Measurements from ENCODE around the gene OSBPL6. TPM values are rescaled to one million over a fixed set of nuclear protein-coding genes. Genes with fewer than 3 reads are reported as not detected.

Gene OSBPL6
- total RNA-seq, 2 donors from 2014 or later, result 0.95 to 4.6 TPM

DNA sequence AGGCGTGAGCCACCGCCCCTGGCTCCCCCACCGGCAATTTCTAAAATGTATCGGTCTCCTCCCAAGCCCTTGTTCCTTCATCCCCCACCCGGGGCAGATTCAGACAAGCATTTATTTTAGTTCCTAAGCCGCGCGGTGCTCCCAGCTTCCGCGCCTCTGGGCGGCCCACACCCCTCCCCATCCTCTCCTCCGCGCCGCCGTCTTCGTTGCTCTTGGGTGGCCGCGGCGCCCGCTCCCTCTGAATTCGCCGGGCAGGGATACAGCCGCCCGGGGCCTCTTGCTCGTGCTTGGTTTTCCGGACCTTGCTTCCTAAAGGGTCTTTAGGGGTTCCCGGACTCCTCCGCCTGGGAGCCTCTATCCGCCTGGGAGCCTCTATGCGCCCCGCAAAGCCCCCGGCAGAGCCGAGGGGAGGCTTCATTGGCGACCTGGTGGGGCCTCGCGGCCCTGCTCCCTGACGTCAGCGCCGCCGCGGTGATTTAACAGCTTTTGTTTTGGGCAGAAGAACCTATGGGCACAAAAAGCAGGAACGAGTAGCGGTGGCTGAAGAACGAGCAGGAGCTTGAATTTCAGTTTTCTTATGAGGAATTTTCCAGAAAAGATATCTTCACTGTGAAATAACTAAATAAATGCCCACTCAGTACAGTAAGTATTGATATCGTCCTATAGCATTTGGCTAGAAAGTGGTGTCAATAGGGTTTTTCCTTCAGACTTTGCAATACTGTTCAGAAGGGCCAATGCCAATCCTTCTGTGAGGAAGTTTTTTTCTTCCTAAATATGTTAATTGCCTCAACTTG, 219.4 kb downstream of the OSBPL6 start:
- peak; percentile 77 for ATAC-seq (ENCODE audit: insufficient number of reproducible peaks, low FRiP score, low read depth)
- DNase-seq (ENCODE audit: low spot score), result peak; percentile 25

GRCh38 chr2:178414266-178415247, 220.2 kb downstream of the OSBPL6 start:
- TF ChIP-seq CTCF (IDR thresholded peaks at IDR 0.05), result peak; percentile 86
- peak overlapping the region; percentile 91 for H3K4me3 ChIP-seq
- ATAC-seq (ENCODE audit: insufficient number of reproducible peaks, low FRiP score, low read depth) (peak; percentile 95), DNase-seq (ENCODE audit: low spot score) (peak; percentile 70)
- no peaks in the 10 kb centered on the region for H3K27me3 ChIP-seq (replicated peaks; ENCODE audit: insufficient read depth)
- H3K9me3 ChIP-seq, result no peaks in the 10 kb centered on the region
- no peaks in the 10 kb centered on the region for H3K36me3 ChIP-seq
- peaks cover 5 to 12% of the 10 kb centered on the region in 2 donors for H3K4me1 ChIP-seq (ENCODE audit: control insufficient read depth in 1 of 2, low read depth in 2 of 2)
- H3K27ac ChIP-seq, result peak overlapping the region; percentile 96 to 97

More for the DNA sequence above, 219.4 kb downstream of the OSBPL6 start:
- Histone ChIP-seq H3K4me3 (peak overlapping the region; percentile 91), H3K27ac (peak overlapping the region; percentile 96 to 97), H3K27me3 (replicated peaks; ENCODE audit: insufficient read depth) (no peaks in the 10 kb centered on the region), H3K36me3 (no peaks in the 10 kb centered on the region), H3K4me1 (ENCODE audit: control insufficient read depth in 1 of 2, low read depth in 2 of 2) (peaks cover 5 to 12% of the 10 kb centered on the region in 2 donors), H3K9me3 (no peaks in the 10 kb centered on the region)
- no peak for TF ChIP-seq CTCF (IDR thresholded peaks at IDR 0.05)

DNA sequence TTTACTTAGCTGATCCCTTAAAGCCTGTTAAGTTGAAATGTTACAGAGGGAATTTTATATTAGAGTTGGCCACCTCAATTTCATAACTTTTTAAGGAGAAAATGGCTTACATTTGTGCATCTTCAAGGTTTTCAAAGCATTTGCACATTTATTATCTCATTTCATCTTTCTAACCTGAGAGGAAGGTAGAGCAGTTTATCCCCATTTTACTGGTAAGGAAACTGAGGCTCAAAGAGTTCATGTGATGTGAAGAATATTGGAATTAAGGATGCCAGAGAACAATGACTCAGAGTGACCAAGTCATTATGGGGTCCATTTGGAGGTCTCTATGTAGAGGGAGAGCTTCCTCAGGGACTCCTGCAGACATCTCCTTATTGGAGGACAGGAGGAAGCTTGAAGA, 221.7 kb downstream of the OSBPL6 start:
- TF ChIP-seq CTCF (IDR thresholded peaks at IDR 0.05), result no peak
- DNase-seq (ENCODE audit: low spot score) (no peak), ATAC-seq (ENCODE audit: insufficient number of reproducible peaks, low FRiP score, low read depth) (no peak)
- H3K9me3 ChIP-seq, result no peaks in the 10 kb centered on the region
- no peak overlapping the region for H3K4me3 ChIP-seq
- no peaks in the 10 kb centered on the region for H3K27me3 ChIP-seq (replicated peaks; ENCODE audit: insufficient read depth)
- no peaks in the 10 kb centered on the region for H3K36me3 ChIP-seq
- peaks cover 5 to 12% of the 10 kb centered on the region in 2 donors for H3K4me1 ChIP-seq (ENCODE audit: control insufficient read depth in 1 of 2, low read depth in 2 of 2)
- no peak overlapping the region for H3K27ac ChIP-seq

DNA sequence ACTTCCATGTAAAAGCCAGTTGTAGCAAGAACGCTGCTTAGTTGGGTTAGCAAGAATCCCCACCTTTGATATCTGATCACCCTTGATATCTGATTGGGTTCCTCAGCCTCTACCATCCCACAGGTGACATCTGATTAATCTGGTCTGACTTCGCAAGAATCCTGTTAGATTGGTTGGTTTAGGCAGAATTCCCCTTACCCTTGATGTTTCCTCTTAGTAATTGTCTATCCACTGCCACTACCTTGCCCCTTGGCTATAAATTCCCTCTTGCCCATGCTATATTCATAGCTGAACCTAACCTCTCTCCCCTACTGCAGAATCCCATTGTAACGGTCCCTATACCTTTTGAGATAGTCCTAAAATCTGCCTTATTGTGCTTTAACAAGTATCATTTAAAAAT, 223.6 kb downstream of the OSBPL6 start:
- ATAC-seq (ENCODE audit: insufficient number of reproducible peaks, low FRiP score, low read depth), result no peak
- TF ChIP-seq CTCF (IDR thresholded peaks at IDR 0.05), result no peak

GRCh38 chr2:178418426-178418825, 224.1 kb downstream of the OSBPL6 start:
- H3K36me3 ChIP-seq, result no peaks in the 10 kb centered on the region
- H3K4me3 ChIP-seq, result no peak overlapping the region
- H3K4me1 ChIP-seq (ENCODE audit: control insufficient read depth in 1 of 2, low read depth in 2 of 2), result peaks cover 5 to 7% of the 10 kb centered on the region in 2 donors
- H3K27ac ChIP-seq, result no peak overlapping the region
- ATAC-seq (ENCODE audit: insufficient number of reproducible peaks, low FRiP score, low read depth) (no peak), DNase-seq (ENCODE audit: low spot score) (no peak)
- TF ChIP-seq CTCF (IDR thresholded peaks at IDR 0.05), result no peak
- H3K9me3 ChIP-seq, result no peaks in the 10 kb centered on the region
- H3K27me3 ChIP-seq (replicated peaks; ENCODE audit: insufficient read depth), result no peaks in the 10 kb centered on the region

More for the DNA sequence above, 223.6 kb downstream of the OSBPL6 start:
- Histone ChIP-seq H3K27me3 (replicated peaks; ENCODE audit: insufficient read depth) (no peaks in the 10 kb centered on the region), H3K4me1 (ENCODE audit: control insufficient read depth in 1 of 2, low read depth in 2 of 2) (peaks cover 5 to 11% of the 10 kb centered on the region in 2 donors), H3K36me3 (no peaks in the 10 kb centered on the region), H3K27ac (no peak overlapping the region), H3K4me3 (no peak overlapping the region), H3K9me3 (no peaks in the 10 kb centered on the region)
- DNase-seq (ENCODE audit: low spot score), result no peak

All from thoracic aorta (tissue), 2 donors.